DOHH2 (cell line): ENCODE measurements around the gene POLR1H.

Source experiments
- H3F3A ChIP-seq: fragments of 200-600 bp; sonication (generic), shearing (Covaris generic); 2 replicates; pipeline ENCODE4 v1.6.0; 2016; ENCODE audit warnings: antibody characterized with exemption, mild to moderate bottlenecking; ENCODE audit not compliant: control insufficient read depth, insufficient read depth
- H3K27ac ChIP-seq: fragments of 200-600 bp; sonication (generic); 2 replicates; pipeline ENCODE4 v1.5.1; 2014; ENCODE audit warnings: low read depth, mild to moderate bottlenecking, low read length, moderate library complexity
- H3K27me3 ChIP-seq: fragments of 200-600 bp; sonication (generic); 2 replicates; pipeline ENCODE4 v1.6.1; 2014; ENCODE audit warnings: mild to moderate bottlenecking, low read length, mixed read lengths; ENCODE audit not compliant: control insufficient read depth
- H3K36me3 ChIP-seq: fragments of 200-600 bp; sonication (generic); 2 replicates; pipeline ENCODE4 v1.6.1; 2014; ENCODE audit warnings: mild to moderate bottlenecking, low read length, moderate library complexity, mixed read lengths; ENCODE audit not compliant: control insufficient read depth
- H3K4me1 ChIP-seq: fragments of 200-600 bp; sonication (generic); 2 replicates; pipeline ENCODE4 v1.6.1; 2014; ENCODE audit warnings: mild to moderate bottlenecking, low read length, mixed read lengths; ENCODE audit not compliant: control insufficient read depth
- H3K4me2 ChIP-seq: fragments of 200-600 bp; sonication (generic); 2 replicates; pipeline ENCODE4 v1.6.0; 2014; ENCODE audit warnings: mild to moderate bottlenecking, low read length, moderate library complexity
- H3K4me3 ChIP-seq: fragments of 200-600 bp; sonication (generic); 2 replicates; pipeline ENCODE4 v1.5.1; 2014; ENCODE audit warnings: mild to moderate bottlenecking, low read length, mixed read lengths
- H3K79me2 ChIP-seq: fragments of 200-600 bp; sonication (generic); 2 replicates; pipeline ENCODE4 v1.6.1; 2014; ENCODE audit warnings: mild to moderate bottlenecking, low read length, mixed read lengths; ENCODE audit not compliant: control insufficient read depth
- H3K9me2 ChIP-seq: fragments of 200-600 bp; sonication (generic); replicated peaks from 2 replicates; pipeline ENCODE4 v1.6.1; 2014; ENCODE audit warnings: mild to moderate bottlenecking, low read length, mixed read lengths; ENCODE audit not compliant: control insufficient read depth
- H3K9me3 ChIP-seq: fragments of 200-600 bp; sonication (generic); 2 replicates; pipeline ENCODE4 v1.6.1; 2014; ENCODE audit warnings: antibody characterized with exemption, low read length, mixed read lengths; ENCODE audit not compliant: control insufficient read depth, insufficient read depth
- H4K20me1 ChIP-seq: fragments of 200-600 bp; sonication (generic); 2 replicates; pipeline ENCODE4 v1.6.0; 2014; ENCODE audit warnings: low read depth, mild to moderate bottlenecking, antibody characterized with exemption, low read length, moderate library complexity; ENCODE audit not compliant: control insufficient read depth, insufficient read depth
- EZH2phosphoT487 ChIP-seq: fragments of 200-600 bp; sonication (generic); IDR thresholded peaks from 2 replicates; pipeline ENCODE4 v1.6.1; 2017; ENCODE audit warnings: borderline replicate concordance, mild to moderate bottlenecking, antibody characterized with exemption, low read length, moderate library complexity, mixed read lengths
- TF ChIP-seq, protein P1 (sequence below): fragments of 200-600 bp; sonication (generic); IDR thresholded peaks from one replicate; pipeline ENCODE4 v1.5.1; 2014; ENCODE audit warnings: antibody characterized with exemption, mild to moderate bottlenecking, low read depth, low read length; ENCODE audit not compliant: poor library complexity, severe bottlenecking

The POLR1H gene

DNA sequence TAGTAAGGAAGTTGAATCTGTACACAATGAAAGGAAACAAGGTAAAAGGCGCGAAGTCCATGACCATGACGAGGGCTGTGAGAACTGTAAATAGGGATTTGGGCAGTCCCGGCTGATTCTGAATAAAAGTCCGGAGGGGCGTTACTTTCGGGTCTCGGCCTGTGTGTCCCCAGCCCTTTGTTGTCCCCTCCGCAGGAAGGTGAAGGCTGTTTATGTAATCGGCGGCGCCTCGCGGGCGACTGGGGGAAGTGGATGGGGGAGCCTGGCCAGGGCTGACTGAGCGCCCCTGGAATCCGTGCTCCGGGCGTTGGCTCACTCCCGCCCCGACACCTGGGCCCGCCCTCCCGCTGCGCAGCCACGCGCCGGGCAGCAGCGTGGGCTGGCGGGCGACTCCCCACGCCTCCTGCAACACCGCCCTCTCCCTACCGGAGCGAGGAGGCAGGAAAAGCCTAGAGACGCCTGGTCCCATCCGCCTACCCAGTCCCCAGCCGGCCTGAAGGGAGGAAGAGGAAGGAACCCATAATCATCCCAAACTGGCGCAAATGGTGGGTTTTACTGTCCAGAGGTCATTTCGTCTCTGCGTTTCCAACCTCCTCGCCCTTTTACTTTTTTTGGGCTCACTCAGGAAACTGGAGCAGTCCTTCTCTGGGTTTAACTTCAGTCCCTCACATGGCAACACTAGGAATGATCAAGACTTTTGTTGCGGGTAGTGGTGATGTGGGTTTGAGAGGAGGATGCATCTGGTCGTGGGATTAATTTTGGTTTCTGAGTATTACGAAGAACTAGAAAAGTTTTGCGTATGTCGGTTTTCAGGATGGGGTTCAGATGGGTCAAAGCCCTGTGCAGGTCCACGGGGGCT is 39.7 kb downstream of the POLR1H start:
- TF ChIP-seq, protein P1, sequence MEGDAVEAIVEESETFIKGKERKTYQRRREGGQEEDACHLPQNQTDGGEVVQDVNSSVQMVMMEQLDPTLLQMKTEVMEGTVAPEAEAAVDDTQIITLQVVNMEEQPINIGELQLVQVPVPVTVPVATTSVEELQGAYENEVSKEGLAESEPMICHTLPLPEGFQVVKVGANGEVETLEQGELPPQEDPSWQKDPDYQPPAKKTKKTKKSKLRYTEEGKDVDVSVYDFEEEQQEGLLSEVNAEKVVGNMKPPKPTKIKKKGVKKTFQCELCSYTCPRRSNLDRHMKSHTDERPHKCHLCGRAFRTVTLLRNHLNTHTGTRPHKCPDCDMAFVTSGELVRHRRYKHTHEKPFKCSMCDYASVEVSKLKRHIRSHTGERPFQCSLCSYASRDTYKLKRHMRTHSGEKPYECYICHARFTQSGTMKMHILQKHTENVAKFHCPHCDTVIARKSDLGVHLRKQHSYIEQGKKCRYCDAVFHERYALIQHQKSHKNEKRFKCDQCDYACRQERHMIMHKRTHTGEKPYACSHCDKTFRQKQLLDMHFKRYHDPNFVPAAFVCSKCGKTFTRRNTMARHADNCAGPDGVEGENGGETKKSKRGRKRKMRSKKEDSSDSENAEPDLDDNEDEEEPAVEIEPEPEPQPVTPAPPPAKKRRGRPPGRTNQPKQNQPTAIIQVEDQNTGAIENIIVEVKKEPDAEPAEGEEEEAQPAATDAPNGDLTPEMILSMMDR: no peak
- peak; percentile 34 for TF ChIP-seq EZH2phosphoT487
- H3K4me3 ChIP-seq: peak overlapping the region; percentile 57
- H3K79me2 ChIP-seq: no peaks in the 10 kb centered on the region
- no peaks in the 10 kb centered on the region for H3K9me2 ChIP-seq
- no peaks in the 10 kb centered on the region for H3K36me3 ChIP-seq
- no peaks in the 10 kb centered on the region for H4K20me1 ChIP-seq
- H3K9me3 ChIP-seq: no peaks in the 10 kb centered on the region
- H3K4me1 ChIP-seq: peaks cover 31% of the 10 kb centered on the region
- H3F3A ChIP-seq: peaks cover 4% of the 10 kb centered on the region; the same call in 1 of the 2 replicates
- peaks cover 68% of the 10 kb centered on the region for H3K27me3 ChIP-seq
- H3K4me2 ChIP-seq: peak overlapping the region; percentile 75
- no peak overlapping the region for H3K27ac ChIP-seq

DNA sequence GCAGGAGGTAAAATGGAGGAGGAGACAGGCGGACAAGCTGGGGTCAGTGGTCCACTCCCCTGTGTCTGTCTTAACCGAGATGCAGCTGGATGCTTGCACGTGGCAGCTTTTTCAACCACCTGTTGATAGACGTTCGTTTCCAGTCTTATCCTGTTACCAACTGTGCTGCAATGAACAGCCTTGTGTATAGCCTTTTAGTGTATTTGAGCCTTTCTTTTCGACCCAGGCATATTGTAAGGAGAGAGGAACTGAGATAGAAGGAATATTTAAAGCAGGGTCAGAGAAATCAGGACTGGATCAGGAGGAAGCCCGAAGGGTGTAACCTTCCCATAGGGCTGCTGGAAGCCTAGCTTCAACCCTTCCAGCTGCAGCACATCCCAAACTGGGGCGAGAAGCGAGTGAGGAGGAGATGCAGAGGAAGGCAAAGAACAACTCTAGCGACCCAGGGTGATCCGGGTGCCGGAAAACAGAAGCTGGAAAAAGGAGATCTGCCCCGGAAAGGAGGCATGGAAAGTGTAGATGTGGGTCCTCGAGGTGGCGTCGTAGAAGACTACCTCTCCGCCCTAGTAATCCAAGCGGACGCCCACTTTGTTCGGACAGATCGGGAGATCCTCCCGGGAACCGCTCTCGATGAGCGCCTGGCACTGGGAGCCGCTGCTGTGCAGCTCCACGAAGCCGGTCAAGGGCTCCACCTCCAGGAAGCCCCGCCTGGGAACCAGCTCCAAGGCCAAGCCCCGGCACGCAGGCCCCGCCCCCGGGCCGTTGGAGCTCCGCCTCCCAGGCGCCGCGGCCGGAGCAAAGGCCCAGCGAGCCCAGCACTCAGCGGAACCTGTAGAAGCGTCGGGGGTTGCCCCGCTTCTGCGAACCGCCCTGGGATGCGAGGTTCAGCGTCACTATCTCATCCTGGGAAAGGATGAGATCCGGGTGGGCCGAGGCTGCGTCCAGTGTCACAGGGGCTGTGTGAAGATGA is 40.7 kb downstream of the POLR1H start:
- TF ChIP-seq EZH2phosphoT487: no peak
- Histone ChIP-seq H3K9me3 (no peaks in the 10 kb centered on the region), H3K4me2 (peak overlapping the region; percentile 75), H3K9me2 (no peaks in the 10 kb centered on the region), H3K27me3 (peaks cover 67% of the 10 kb centered on the region), H3K79me2 (no peaks in the 10 kb centered on the region), H3K36me3 (no peaks in the 10 kb centered on the region), H4K20me1 (no peaks in the 10 kb centered on the region), H3F3A (peaks cover 4% of the 10 kb centered on the region; the same call in 1 of the 2 replicates), H3K4me1 (peaks cover 31% of the 10 kb centered on the region), H3K27ac (no peak overlapping the region), H3K4me3 (peak overlapping the region; percentile 57)

DNA sequence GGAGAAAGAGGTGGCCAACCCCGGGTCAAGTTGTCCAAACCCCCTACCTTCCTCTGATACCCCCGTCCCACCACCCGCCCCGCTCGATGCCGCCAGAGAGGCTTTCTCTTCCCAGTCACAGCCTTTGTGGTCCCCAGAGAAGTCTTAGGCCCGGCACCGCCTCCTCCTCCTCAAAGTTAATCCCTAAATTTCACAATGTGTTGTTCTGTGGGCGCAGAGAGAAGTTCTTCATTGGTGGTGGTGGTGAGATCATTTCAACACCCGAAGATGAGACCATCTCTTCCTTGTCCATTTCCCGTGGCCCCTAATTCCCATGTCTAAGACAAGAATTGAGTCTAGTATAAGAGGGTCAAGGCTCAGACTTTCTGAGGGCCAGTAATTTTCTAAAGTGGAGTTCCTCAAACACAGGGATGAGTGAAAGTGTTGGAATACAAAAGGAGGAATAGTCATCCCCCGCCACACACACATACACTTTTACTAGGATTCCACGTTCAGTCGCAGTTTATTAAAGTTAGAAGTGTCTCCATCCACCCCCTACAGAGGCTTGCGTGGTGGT is 41.4 kb downstream of the POLR1H start:
- H4K20me1 ChIP-seq: no peaks in the 10 kb centered on the region
- no peaks in the 10 kb centered on the region for H3K9me3 ChIP-seq
- TF ChIP-seq EZH2phosphoT487: no peak
- TF ChIP-seq, protein P1: no peak
- no peaks in the 10 kb centered on the region for H3K36me3 ChIP-seq
- no peaks in the 10 kb centered on the region for H3K79me2 ChIP-seq
- no peak overlapping the region for H3K27ac ChIP-seq
- no peaks in the 10 kb centered on the region for H3K9me2 ChIP-seq
- peaks cover 31% of the 10 kb centered on the region for H3K4me1 ChIP-seq
- H3K4me3 ChIP-seq: peak overlapping the region; percentile 57
- H3K27me3 ChIP-seq: peaks cover 61% of the 10 kb centered on the region
- H3F3A ChIP-seq: peaks cover 4% of the 10 kb centered on the region; the same call in 1 of the 2 replicates
- peak overlapping the region; percentile 75 for H3K4me2 ChIP-seq
